ENCODE results near the gene ERICH6.

The ERICH6 gene

GRCh38 chr3:150736903-150737832 is 33.4 kb upstream of the ERICH6 start:
- no peak for DNase-seq

- DNase-seq = no peak
These were observed 32.6 kb upstream of the ERICH6 start for GRCh38 chr3:150736316-150736719.

GRCh38 chr3:150734795-150735119 is 31.0 kb upstream of the ERICH6 start:
- DNase-seq = no peak

GRCh38 chr3:150733936-150734794 is 30.4 kb upstream of the ERICH6 start:
- no peak for DNase-seq

GRCh38 chr3:150733373-150733935 is 29.7 kb upstream of the ERICH6 start:
- no peak for DNase-seq

DNA sequence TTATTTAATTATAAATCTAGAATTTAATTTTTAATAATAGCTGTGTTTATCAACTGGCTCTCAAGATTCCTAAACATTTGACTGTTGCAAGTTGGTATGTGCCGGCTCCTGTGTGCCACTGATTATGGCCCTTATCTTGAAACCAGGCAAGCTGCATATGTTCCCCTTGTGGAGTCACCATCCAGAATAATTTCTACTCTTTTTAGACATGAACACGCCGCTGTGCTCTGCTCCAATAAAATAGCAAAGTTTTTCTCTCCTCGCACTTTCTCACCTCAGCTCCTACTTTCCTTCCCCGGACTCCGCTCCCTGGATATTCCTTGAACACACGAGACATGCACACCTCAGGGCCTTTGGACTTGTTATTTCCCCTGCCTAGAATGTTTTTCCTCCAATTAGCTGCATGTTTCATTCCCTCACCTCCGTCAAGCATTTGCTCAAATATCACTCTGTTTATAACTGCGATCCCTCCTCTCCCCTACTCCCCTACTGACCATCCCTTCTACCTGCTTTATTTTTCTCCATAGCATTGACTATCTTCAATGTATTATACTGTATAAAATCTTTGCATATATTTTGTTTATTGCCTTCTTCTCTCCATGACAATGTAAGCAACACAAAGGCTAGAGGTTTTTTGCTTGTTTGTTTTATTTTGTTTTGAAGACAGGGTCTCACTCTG is 26.1 kb upstream of the ERICH6 start:
- no peak for DNase-seq

DNA sequence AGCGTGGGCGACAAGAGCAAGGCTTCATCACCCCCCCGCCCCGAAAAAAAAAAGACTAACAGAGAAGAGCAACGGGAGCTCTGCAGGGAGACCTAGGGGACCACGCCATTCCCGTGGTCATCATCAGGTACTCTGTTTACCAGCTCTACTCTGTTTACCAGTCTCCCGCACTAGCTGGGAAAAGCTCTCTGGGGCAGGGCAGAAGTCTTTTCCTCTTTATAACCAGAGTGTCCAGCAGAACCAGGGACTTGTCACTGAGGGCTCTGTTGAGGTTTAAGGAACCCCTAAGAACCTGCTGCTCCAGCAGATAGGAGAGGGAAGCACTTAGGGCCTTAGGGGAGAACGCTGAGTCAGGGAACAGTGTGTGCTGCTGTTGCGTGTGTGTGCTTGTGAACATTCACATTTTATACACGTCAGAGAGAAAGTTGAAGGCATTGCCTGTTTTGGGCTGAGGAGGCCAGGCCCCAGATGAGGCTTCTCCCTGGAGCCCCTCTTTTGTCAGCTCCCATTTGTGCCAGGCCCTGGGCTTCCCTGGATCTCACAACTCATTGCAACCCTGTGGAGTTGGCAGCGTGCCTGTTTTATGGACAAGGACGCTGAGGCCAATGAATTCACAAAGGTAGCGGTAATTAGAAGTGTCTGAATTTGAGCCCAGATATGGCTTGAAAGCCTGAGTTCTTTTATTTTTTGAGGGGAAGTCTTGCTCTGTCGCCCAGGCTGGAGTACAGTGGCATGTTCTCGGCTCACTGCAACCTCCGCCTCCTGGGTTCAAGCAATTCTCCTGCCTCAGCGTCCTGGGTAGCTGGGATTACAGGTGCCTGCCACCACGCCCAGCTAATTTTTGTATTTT is 24.2 kb upstream of the ERICH6 start:
- DNase-seq = no peak

GRCh38 chr3:150725548-150725947 is 21.8 kb upstream of the ERICH6 start:
- no peak for DNase-seq

DNA sequence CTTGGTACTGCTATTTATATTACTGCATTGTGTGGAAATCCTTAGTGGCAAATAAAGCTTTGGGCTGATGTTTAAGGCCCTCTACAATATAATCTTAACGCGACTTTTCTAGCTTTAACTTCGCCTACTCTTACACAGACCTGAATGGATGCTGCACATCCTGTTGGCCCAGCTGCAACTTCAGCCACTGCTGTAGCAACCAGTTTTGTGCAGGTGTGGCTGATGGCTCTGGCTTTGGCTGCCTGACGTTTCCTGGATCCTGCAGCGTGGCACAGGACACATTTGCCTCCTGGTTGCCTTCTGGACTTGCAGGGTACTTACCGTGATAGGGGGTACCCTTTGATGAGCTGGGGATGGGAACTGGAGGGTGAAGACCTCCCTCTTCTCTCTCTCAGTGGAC is 20.2 kb upstream of the ERICH6 start:
- no peak for DNase-seq

DNA sequence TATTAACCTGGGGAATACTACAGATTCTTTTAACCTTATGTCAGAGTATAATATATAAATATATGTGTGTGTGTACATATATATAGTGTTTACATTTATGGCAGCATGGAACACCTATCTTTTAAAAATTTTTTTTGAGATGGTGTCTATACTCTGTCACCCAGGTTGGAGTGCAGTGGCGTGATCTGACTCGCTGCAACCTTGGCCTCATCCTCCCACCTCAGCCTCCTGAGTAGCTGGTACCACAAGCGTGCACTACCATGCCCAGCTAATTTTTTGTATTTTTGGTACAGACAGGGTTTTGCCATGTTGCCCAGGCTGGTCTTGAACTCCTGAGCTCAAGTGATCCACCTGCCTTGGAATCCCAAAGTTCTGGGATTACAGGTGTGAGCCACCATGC is 18.5 kb upstream of the ERICH6 start:
- no peak for DNase-seq

DNA sequence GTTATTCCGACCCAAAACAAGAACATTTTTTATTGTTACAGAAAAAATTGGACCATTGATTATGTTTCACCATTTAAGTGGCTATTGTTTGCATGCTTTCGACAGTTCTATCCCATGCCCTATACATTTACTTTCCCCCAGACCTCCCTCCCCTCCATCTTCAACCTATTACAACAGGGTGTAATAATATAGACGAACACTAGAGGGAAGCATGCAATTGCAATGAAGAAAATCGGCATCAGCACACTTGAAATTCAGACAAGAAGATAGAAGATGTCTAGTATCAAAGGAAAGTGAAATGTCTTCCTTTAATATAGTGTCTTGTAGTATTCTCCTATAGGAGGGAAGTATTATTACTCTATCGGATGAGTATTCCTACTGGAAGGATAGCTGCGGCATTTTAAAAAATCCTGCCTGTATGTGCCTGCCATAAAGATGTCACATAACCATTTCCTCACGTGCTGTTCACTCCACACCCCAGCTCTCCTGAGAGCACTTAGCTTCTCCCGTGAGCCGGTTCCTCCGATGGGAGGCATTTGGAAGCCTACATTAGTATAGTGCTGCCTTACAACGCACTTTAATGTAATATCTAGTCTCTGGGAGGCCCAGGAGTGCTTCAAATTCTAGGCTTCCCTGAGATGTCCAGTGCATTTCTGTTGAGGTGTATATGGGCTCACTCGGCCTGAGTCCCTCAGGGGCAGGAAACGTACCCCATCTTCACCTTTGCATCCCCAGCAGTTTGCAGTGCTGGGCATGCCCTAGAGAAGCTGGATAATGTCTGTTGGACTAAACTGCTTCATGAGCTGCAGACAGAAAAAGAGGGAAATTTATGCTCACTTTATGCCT is 17.8 kb upstream of the ERICH6 start:
- DNase-seq = no peak

DNA sequence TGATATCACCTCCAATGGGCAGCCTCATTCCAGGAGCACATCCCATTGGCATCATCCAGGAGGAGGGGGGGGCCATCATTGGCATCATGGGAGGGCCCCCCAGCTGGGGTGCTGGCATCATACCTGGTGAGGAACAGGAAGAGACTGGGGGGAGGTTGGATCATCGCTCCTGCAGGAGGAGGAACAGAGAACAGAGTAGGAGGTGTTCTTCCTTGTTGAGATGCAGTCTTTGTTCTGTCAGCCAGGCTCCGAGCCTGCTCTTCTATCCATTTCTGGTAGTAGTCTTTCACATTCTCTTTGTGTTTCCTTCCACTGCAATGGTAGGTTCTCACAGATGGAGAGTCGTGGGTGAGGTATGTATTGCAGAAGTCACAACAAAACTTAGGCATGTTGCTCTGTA is 16.7 kb upstream of the ERICH6 start:
- DNase-seq = no peak

DNA sequence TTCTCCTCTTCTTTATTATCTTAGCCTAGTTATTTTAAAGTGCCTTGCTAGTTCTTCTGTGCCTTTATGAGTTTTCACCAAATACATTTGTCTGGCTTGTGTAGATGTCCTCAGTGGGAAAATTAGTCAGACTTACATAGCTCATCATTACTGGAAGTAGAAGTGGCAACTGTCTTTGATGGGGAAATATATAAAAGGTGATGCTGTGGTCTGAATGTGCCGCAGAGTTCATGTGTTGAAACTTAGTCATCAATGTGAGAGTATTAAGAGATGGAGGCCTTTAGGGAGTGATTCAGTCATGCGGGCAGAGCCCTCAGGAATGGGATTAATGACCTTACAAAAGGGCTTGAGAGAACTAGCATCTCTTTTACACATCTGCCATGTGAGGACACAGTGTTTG is 6.4 kb upstream of the ERICH6 start:
- no peak for DNase-seq

DNA sequence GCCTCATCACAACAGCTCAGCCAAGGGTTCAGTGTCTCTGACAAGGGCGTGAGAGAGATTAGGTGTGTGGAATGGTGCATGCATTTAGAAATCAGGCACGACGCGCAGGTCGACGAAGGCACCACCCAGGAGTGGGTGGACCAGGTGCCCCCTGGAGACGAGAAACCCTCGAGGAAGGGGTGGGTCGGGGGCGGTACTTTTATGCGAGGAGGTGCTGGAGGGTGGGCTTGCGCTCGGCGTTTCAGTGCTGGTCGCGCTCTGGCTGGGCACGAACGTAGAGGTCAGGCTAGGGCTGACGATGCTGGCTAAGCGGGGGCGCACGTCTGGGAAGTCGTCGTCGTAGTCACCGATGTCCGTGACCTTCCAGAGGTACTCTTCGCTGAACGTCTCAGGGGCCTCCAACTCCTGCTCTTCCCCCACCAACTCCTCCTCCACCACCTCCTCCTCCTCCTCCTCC is 393 bp downstream of the ERICH6 start:
- DNase-seq = no peak

DNA sequence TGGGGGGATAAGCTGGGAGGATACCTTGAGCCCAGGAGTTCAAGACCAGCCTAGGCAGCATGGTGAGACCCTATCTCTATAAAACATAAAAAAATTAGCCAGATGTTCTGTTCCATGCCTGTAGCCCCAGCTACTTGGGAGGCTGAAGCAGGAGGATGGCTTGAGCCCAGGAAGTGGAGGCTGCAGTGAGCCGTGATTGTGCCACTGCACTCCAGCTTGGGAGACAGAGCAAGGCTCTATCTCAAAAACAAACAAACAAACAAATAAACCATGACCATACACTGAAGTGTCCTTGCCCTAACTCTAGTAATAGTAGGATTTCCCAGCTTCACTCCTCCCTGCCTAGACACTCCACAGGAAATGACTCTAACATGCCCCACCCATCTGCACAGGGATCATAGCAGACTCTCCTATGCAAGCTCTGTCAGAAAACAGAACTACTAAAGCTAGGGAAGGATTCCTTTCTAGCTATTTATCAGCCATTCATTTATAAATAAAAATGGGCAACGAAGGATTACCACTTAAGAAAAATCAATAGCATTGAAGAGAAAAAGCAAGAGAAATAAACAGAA is 4.6 kb downstream of the ERICH6 start:
- DNase-seq = no peak

DNA sequence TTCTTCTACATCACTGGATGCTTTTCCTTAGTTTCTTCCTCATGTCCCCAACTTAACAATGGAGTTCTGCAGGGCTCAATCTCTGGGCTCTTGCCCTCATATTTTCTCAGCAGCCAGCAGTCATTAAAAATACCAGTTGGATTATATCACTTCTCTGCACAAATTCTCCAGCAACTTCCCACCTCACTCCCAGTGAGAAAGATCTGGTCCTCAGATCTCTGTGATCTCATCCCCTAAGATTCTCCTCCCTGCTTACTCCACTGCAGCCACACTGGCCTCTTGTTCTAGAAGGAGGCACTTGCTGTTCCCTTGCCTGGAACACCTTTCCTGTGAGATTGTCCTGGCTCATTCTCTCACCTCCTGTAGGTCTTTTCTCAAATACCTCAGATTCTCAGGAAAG is 6.1 kb downstream of the ERICH6 start:
- DNase-seq = no peak

- no peak for DNase-seq
These were observed 12.2 kb downstream of the ERICH6 start for GRCh38 chr3:150691414-150692040.

GRCh38 chr3:150687613-150688012 is 16.1 kb downstream of the ERICH6 start:
- DNase-seq = no peak

- no peak for DNase-seq
These were observed 20.9 kb downstream of the ERICH6 start for GRCh38 chr3:150682824-150683223.

DNA sequence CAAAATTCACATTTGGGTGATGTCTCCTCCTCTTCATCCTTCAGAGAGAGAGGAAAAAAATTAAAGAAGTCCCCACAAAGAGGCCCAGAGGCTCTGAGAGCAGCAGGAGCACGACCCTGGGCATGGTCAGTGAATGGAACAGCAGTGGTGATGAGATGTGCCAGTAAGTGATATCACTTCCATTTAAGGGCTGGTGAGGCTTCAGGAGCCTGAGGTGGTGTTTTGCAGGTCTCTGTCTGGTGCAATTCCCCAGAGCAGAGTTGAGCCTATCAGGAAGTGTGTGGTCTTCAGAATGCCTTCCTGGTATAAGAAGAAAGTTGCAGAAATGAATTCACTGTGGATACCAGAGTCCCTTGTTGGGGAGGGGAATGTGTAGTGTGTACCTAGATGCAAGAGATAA is 21.4 kb downstream of the ERICH6 start:
- DNase-seq = no peak
